NCI-H345 treated with DMSO at 0.1 percent for 48 hours (cell line): ENCODE measurements around the gene VAX1.
A peak's percentile ranks its signal among the peaks of the same experiment; 100 is the strongest.
"Not testable (repeated sequence)": the region's sequence is repeated elsewhere in the genome, so short reads cannot be mapped to it uniquely, and the experiment has no call there.

Source experiments
- DNase-seq: peaks from one replicate; lab custom pipeline; 2025; ENCODE audit not compliant: unreplicated experiment; lab: John Stamatoyannopoulos, UW

Gene VAX1, protein sequence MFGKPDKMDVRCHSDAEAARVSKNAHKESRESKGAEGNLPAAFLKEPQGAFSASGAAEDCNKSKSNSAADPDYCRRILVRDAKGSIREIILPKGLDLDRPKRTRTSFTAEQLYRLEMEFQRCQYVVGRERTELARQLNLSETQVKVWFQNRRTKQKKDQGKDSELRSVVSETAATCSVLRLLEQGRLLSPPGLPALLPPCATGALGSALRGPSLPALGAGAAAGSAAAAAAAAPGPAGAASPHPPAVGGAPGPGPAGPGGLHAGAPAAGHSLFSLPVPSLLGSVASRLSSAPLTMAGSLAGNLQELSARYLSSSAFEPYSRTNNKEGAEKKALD

DNA sequence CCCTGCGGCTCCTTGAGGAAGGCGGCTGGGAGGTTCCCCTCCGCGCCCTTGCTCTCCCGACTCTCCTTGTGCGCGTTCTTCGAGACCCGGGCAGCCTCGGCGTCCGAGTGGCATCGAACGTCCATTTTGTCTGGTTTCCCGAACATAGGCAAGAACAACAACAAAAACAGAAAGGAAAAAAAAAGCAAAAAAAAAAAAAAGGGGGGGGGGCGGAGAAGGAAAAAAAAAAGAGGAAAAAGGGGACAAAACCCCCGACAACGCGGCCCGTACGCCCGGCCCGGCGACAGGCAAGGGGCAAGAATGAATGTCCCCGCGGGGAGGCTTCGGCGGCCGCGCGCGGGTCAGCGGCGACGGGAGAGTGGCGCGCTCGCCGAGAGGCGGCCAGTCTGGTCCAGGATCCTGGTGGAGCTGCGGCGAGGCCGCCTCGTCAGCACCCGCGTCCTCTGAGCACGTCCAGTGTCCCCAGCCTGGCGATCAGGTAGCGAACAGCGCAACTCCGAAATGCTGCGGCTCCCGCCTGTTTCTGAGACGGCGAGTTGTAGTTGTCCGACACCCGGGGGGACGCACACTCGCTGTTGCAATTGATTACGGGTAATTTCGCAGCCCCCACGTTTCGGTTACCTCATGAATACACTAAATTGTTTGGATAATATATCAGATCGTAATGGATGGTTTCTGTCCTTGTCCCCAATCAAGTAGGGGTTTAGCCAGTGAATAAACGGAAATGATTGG, at the start of gene VAX1:
TSS of gene VAX1 (minus strand) at position 360 of the 732 bp plus-strand sequence. CDS start at position 146, 214 bp downstream.
- no peak for DNase-seq

DNA sequence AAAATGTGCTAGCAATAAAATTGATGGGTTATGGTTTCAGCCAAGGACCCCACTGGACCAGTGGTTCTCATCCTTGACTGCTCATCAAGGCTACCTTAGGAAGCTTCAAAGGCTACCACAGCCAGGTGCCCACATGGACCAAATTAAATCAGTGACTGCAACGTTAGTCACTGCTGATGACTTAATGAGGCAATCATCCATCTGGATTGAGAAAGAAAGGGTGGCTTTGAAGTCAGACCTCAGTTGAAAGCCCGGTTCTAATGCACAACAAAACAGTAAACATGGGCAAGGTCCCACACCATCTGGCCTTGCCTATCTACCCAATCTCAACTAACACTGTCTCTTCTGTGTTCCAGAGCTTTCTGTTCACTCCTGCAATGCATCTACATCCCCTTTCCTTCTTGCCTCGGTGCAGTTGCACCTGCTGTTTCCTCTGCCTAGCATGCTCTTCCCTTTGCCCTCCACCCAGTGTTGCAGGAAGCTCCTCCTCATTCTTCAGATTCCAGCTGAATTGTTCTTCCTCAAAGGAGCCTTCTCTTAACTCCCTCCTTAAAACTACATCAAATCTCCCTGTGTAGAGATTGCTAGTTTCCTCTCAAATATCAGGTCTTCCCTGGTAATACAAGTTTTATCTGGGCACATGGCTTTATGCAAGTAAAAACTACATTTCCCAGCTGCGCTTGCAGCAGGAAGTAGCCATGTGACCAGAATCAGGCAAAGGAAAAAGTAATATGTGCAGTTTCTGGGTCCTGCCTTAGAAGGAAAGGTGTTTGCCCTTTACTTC, 49.0 kb upstream of the VAX1 start:
- no peak for DNase-seq

DNA sequence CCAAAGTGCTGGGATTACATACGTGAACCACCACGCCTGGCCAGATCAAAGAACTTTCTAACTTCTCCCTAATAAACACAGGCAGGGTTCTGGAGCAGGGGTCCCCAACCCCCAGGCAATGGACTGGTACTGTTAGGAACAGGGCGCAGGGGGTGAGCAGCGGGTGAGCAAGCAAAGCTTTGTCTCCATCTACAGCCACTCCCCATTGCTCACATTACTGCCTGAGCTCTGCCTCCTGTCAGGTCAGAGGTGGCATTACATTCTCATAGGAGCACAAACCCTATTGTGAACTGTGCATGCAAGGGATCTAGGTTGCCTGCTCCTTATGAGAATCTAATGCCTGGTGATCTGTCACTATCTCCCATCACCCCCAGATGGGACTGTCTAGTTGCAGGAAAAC, 47.7 kb upstream of the VAX1 start:
- not testable (repeated sequence) for DNase-seq

DNA sequence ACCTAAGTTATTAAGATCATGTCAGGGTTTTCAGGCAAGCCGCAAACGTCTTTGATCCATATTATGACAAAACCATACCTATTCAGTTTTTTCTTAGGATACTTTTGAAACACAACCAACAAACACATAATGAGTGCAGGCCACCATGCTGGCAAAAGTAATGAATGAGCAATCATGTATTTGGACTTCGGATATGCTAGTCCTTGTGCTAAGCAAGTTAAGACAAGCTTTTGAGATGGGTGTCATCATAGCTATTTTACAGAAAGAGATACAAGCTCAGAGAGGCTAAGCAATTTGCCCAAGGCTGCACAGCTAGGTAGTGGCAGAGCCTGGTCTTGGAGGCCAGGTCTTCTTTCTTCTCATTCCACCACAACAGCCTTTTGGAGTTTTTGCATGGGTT, 46.8 kb upstream of the VAX1 start:
- no peak for DNase-seq

DNA sequence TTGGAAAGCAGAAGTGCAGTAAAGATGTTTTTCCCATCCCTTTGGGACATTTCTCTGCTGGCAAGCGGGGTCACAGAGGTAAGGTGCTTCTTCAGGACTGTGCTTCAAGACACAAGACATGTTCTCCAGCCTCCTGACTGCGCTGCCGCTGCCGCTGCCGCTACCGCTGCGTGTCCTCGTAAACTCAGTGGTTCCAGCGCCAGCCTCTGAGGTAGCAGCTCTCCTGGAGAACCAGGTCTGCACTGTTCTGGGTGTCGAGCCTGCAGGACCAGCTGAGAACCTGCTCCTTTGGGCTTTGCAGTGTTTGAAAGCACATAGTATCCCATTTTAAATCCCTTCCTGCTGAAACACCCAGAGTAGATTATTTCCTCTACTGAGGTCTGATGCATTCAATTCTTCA, 46.2 kb upstream of the VAX1 start:
- no peak for DNase-seq

DNA sequence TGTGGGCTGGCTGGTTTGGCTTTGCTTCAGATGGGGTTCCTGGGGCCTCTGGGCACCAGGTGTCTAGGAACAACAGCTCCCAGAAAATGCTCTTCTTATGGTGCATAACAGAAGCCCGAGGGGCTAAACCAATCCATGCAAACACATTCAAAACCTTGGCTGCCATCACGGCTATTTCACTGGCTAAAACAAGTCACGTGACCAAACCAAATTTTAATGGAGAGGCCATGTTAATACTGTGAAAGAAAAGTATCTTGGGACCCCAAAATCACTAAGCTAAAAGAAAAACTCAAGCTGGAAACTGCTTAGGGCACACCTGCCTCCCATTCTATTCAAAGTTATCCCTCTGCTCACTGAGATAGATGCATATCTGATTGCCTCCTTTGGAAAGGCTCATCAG, 40.1 kb upstream of the VAX1 start:
- no peak for DNase-seq

DNA sequence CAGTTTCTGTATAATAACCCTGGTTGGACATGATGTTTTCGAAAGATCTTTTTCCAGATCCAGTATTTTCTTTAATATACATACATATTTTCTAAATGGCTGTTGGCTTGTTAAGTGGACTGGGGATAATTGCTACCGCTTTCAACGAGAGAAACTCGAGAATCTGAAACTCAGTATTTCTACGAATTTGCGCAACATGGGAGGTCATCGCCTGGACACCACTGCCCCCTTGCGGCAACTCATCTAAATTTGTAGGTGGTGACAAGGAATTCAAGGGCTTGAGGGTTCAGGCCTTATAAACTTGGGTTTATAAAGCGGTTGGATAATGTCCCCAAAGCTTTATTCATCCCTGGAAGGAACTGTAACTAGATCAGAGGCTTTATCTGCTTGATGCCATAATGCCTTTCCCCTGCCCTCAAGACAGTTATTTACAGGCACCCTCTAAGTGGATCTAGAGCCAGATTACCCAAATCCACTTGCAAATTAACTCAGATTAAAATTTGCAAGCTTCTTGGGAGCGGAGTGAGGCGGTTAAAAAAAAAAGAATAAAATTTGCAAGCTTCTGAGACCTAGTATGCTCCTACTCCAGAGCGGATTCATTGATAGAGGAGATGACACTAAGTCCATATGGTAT, 37.9 kb upstream of the VAX1 start:
- DNase-seq: peak; percentile 35

DNA sequence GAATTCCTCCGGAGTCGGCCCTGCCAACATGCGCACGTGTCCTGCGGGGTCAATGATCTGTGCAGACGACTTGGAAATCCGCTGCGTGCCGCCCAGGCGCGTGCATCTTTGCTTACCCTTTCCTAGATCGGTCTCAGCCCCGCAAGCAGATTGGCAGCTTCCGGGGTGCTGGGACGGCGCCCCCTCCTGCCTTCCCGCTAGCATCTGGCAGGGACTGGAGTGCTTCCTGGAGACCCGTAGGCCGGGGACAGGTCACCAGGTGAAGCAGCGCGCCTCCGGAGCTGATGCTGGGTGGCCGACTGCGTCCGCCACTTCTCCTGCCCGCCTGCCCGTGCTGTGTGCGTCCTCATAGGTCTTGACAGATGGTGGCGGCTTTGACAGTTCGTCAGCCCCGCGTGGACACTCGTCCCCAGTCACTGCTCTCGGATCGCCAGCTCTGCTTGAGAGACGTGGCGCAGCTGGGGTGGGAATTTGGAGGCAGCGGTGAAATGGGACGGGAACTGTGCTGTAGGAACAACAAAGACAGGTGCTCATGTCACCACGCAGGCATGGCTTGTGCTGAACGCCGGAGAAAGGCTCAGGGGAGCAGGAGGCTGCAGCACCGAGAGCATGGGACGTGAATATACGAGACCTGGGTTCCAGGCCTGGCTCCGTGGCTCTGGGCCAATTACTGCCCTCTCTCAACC, 37.3 kb upstream of the VAX1 start:
- DNase-seq: no peak

DNA sequence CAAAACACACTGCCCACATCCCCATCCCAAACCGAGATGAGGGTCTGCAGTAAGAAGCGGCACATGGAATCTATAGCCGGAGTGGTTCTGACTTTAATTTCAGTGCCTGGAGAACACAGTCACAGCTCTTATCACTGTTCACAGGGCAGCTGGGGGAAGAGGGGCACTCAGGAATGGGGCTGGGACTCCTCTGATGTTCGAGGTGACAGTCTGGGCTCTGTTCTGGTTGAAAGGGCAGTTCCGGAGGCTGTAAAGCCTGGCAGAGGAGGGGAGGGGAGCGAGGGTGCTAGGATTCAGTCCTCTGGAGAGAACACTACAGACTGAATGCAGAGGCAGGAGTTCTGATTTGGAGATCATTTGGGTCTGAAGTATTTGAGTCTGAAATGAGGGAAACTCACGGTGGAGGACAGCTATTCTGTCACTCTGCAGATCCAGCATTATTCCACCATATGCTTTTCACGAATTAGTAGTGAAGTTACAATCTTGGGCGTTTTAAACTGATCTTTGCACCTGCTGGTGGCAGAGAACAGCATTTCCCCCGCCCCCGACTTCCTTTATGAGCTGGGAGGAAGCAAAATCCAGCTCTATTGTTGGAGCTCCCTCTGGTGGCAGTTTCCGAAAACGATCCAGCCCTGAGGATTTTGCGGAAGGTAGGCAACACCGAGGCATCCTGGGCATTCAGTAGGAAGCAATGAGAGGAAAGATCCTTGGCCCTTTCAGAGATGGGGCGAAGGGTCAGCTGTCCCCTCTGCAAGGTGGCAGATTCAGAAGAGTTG, 36.6 kb upstream of the VAX1 start:
- DNase-seq: peak; percentile 57

DNA sequence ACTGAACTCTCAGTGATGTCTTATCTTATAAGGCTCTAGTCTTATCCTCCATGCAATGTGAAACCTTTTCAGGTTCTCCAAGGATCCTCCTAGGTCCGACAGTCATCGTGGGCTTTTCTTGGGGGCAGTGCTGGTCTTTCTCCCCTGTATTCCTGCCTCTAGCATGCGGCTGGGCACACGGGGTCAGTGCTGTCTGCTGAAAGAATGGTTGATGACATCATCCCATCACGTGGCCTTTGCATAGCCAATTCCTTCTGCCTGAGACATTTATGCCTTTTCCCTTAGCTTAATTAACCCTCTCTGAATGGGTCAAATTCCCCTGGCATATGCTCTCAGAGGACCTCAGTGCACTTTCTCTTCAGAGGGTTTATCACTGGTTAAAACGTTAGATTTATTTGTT, 32.2 kb upstream of the VAX1 start:
- no peak for DNase-seq

DNA sequence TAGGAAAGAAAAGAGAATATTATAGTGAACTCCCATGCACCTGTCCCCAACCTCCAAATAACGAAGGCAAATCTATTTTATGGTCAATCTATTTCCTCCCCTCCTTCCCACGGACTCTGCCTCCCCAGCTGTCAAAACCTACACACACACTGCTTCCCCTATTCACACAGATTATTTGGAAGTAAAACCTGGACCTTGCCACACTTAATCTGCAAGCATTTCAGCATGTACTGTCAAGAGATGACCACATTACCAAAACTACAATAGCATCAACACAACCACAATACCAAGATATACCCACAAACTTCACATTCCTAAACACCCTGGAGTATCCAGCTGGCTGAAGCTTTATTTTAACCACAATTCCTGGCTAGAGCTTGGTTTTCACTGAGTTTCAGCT, 31.4 kb upstream of the VAX1 start:
- no peak for DNase-seq

DNA sequence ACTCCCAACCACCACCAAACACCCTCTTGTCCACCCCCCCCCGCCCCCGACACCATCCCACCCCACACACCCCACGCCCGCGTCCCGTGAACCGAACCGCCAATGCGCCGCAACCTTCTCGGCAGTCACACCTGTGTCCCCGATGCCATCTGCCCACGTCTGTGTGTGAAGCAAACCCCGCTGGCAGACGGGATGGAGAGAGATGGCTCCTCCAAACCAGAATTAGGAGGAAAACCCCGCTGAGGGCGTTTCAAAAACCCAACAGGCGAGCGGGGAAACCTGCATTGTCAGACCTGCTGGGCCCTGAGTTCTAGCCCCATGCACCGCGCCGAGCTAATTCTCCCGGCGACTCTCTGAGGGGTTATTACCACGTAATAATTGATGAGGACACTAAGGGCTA, 30.7 kb upstream of the VAX1 start:
- no peak for DNase-seq

DNA sequence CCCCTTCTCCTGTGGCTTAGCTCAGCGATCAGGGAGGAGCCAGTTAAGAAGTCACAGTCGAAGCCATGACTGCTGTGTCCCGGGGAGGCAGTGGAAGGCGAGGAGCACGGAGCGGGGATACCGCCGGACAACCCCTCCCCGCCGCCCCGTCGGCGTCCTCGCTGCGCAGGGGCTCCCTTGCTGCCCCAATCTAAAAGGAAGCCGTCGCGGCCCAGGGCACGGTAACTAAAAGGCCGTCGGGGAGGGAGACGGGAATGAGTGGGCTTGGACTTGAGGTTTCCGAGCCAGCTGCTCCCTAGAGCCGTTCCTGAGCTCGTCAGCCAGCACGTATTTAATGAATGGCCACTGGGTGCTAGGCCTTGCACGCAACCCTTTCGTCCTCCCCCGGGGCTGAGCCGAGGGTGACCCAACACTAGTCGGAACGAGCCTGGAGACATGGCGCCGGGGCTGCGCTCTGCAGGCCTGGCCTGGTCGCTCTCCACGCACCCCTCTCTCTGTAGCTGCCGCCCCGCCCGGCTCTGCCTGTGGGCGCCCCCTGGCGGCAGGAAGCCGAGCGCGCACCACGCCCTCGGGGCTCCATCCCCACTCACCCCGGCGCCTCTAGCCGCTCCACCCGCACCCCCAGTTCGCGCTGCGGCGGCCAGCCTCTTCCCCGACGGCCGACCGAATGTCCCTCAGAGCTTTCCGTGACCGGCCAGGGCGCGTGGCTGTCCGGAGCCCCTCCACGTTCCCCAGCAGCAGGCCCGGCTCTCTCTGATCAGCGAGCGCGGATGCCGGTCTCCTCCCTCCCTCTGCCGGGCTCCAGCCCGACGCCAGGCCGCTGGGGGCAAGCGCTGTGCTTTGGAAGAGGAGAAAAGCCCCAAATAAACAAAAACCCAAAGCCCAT, 30.0 kb upstream of the VAX1 start:
- peak; percentile 28 for DNase-seq

DNA sequence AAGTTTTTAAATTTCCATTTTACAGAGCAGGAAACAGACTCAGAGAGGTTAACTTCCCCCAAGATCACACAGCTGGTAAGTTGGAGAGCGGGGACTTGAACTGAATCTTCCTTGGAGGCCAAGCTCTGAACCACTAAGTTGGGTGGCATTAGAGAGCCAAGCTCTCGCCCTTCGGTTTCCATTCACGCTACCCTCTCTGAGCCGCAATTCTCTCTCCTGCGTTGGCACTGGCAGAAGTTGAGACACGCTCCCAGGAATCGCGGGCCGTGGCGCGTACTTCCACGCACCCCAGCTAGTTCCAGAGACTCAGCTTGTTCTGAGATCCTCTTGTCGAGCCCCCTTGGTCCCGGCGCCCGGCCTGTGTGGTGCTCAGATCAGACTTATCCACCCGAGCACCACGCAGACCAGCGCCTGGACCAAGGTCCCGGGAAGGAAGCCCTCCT, 29.3 kb upstream of the VAX1 start:
- no peak for DNase-seq

DNA sequence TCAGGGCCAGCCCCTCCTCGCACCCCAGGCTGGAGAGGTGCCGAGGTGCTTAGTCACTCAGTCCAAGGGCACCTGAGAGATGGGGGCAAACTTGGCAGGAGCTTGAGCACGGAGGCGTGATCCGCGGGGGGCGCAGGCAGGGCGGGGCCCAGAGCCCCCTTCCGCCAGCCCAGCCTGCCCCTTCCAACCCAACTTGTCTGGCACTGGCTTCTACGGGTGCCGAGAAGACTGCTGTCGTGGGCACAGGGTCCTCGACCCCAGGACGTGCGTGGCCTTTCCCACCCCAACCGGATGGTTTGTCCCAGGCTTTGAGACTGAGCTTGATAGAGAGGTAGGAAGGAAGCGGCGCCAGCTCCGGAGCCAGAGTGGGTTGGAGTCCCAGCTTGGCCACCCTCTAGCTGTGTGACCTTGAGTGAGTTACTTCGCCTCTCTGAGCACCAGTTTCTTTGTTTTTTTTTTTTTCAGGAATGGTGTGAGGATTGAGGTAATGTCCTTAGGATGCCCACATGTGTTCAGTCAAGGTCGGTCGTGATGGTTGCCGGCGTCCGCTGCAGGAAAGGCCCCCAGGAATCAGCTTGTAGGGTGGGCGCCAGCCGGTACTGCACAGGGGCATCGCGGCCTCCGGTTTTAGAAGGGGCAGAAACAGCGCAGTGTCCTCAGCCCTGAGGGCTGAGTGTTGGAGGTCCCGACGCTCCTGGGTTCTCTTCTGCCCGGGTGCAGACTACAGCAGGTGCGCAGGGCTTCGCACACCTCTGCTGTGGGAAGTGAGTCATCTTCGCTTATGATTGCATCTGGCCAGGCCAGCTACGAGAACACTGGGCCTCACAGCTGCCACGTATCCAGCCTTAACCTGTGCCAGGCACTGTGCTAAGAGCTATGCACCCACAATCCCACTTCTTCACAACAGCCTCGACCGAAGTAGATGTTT, 28.6 kb upstream of the VAX1 start:
- DNase-seq: no peak

DNA sequence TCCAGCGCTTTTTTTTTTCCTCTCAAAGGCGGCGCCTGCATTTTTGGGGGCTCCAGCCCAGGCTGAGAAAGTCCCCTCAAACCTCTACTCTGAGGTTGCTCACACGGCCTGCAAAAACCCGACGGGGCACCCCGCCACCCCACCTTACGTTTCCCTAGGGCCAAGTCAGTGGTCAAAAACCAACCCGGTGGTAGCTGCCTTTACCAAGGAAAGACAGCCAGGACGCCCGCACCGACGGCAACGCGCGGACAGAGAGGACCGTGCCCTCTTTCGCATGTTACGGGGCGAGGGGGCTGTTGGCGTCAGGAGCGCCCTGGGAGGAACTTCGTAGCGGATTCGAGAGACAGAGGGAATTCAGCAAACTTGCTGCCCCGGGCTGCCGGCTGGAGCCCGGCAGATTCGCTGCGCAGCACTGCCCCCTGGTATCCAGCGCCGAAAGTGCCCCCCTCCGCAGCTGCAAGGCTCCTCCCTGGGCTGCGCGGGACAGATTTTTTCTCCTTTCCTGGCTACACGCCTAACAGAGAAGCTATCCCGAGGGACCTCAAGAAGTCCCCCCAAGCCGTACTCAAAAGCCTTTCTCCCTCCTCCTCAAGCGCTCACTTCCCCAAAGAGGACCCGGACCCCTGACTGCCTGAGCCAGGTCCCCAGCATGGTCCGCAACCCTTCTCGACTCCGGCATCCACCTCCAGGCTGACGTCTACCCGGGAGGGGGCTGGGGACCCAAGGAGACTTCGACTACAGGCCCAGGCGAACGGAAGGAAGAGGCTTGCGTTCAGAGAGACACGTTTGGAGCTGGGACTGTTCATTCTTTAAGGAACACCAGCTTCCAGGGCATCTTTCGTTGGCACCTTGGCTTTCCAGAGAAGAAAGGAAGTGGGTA, 27.7 kb upstream of the VAX1 start:
- no peak for DNase-seq
